SU-DHL-6 (cell line): ENCODE results near the gene MAMDC4.

Source experiments
- H2AFZ ChIP-seq: fragments of 200-600 bp; sonication (generic); 2 replicates; pipeline ENCODE4 v1.6.1; 2014; ENCODE audit warnings: low read depth, mild to moderate bottlenecking, moderate library complexity, mixed read lengths, antibody characterized with exemption, low read length; ENCODE audit not compliant: severe bottlenecking
- H3F3A ChIP-seq: fragments of 200-600 bp; shearing (Covaris generic); 2 replicates; pipeline ENCODE4 v1.6.0; 2016; ENCODE audit warnings: antibody characterized with exemption, mild to moderate bottlenecking; ENCODE audit not compliant: insufficient read depth
- H3K27ac ChIP-seq: fragments of 200-600 bp; sonication (generic); 2 replicates; pipeline ENCODE4 v1.5.1; 2016; ENCODE audit warnings: low read depth, mild to moderate bottlenecking, low read length, moderate library complexity, mixed read lengths
- H3K27me3 ChIP-seq: fragments of 200-600 bp; sonication (generic), shearing (Covaris generic); 2 replicates; pipeline ENCODE4 v1.6.0; 2014; ENCODE audit warnings: mild to moderate bottlenecking, low read length
- H3K36me3 ChIP-seq: fragments of 200-600 bp; sonication (generic); 2 replicates; pipeline ENCODE4 v1.6.1; 2014; ENCODE audit warnings: mild to moderate bottlenecking, low read length, mixed read lengths
- H3K4me2 ChIP-seq: fragments of 300-600, 200-600 bp; shearing (Covaris generic), sonication (generic); 2 replicates; pipeline ENCODE4 v1.6.0; 2014; ENCODE audit warnings: low read length, low read depth, mild to moderate bottlenecking; ENCODE audit not compliant: poor library complexity, severe bottlenecking
- H3K4me3 ChIP-seq: fragments of 200-600 bp; sonication (generic); 2 replicates; pipeline ENCODE4 v1.5.1; 2014; ENCODE audit warnings: antibody characterized with exemption, low read length, mild to moderate bottlenecking, mixed read lengths; ENCODE audit not compliant: insufficient read depth, poor library complexity, severe bottlenecking
- H3K79me2 ChIP-seq: fragments of 200-600 bp; sonication (generic); 2 replicates; pipeline ENCODE4 v1.6.1; 2014; ENCODE audit warnings: mild to moderate bottlenecking, low read length, moderate library complexity; ENCODE audit not compliant: insufficient read depth
- H3K9ac ChIP-seq: fragments of 200-600 bp; sonication (generic); 2 replicates; pipeline ENCODE4 v1.7.0; 2014; ENCODE audit warnings: mild to moderate bottlenecking, low read length
- H3K9me2 ChIP-seq: fragments of 200-600 bp; sonication (generic); replicated peaks from 2 replicates; pipeline ENCODE4 v1.6.1; 2014; ENCODE audit warnings: low read length; ENCODE audit not compliant: insufficient read depth
- H3K9me3 ChIP-seq: fragments of 200-600 bp; sonication (generic); 2 replicates; pipeline ENCODE4 v1.6.1; 2014; ENCODE audit warnings: low read length, mixed read lengths; ENCODE audit not compliant: insufficient read depth
- H4K20me1 ChIP-seq: fragments of 200-600 bp; sonication (generic); 2 replicates; pipeline ENCODE4 v1.6.1; 2014; ENCODE audit warnings: low read depth, mild to moderate bottlenecking, antibody characterized with exemption, low read length, moderate library complexity, mixed read lengths
- CTCF ChIP-seq: fragments of 200-600 bp; sonication (generic); IDR thresholded peaks from one replicate; pipeline ENCODE4 v1.5.1; 2017; ENCODE audit warnings: antibody characterized with exemption, mild to moderate bottlenecking, low read length, moderate library complexity; ENCODE audit not compliant: insufficient read depth, poor library complexity, severe bottlenecking
- EZH2phosphoT487 ChIP-seq: fragments of 200-600 bp; sonication (generic), shearing (Covaris generic); conservative IDR thresholded peaks from 2 replicates; pipeline ENCODE4 v1.6.1; 2018; ENCODE audit warnings: mild to moderate bottlenecking, antibody characterized with exemption, low read length, moderate library complexity, mixed read lengths

The MAMDC4 gene

GRCh38 chr9:136898483-136899100 lies 46.4 kb downstream of the MAMDC4 start:
- peaks cover 39% of the 10 kb centered on the region for H3K79me2 ChIP-seq
- no peaks in the 10 kb centered on the region for H3F3A ChIP-seq
- no peak for TF ChIP-seq CTCF
- no peak for TF ChIP-seq EZH2phosphoT487
- H4K20me1 ChIP-seq, result no peaks in the 10 kb centered on the region
- H3K9ac ChIP-seq, result no peak overlapping the region
- no peaks in the 10 kb centered on the region for H3K27me3 ChIP-seq
- H2AFZ ChIP-seq, result no peak overlapping the region
- no peak overlapping the region for H3K4me3 ChIP-seq
- H3K9me3 ChIP-seq, result no peaks in the 10 kb centered on the region
- H3K36me3 ChIP-seq, result no peaks in the 10 kb centered on the region; the same call in 1 of the 2 replicates
- no peaks in the 10 kb centered on the region for H3K9me2 ChIP-seq
- no peak overlapping the region for H3K27ac ChIP-seq
- no peak overlapping the region for H3K4me2 ChIP-seq

GRCh38 chr9:136899196-136899595 lies 47.0 kb downstream of the MAMDC4 start:
- Histone ChIP-seq H3K27me3 (no peaks in the 10 kb centered on the region), H3K9ac (no peak overlapping the region), H2AFZ (no peak overlapping the region), H3K9me2 (no peaks in the 10 kb centered on the region), H3K36me3 (no peaks in the 10 kb centered on the region; the same call in 1 of the 2 replicates), H3F3A (no peaks in the 10 kb centered on the region), H3K27ac (no peak overlapping the region), H3K9me3 (no peaks in the 10 kb centered on the region), H3K4me2 (no peak overlapping the region), H3K4me3 (no peak overlapping the region), H3K79me2 (peaks cover 35% of the 10 kb centered on the region), H4K20me1 (no peaks in the 10 kb centered on the region)
- TF ChIP-seq CTCF (no peak), EZH2phosphoT487 (no peak)

- Histone ChIP-seq H3K9me3 (no peaks in the 10 kb centered on the region), H3F3A (no peaks in the 10 kb centered on the region), H3K27me3 (no peaks in the 10 kb centered on the region), H3K36me3 (no peaks in the 10 kb centered on the region; the same call in 1 of the 2 replicates), H3K79me2 (peaks cover 21% of the 10 kb centered on the region), H2AFZ (no peak overlapping the region), H3K9me2 (no peaks in the 10 kb centered on the region), H3K27ac (no peak overlapping the region), H3K4me3 (no peak overlapping the region), H3K9ac (no peak overlapping the region), H3K4me2 (no peak overlapping the region), H4K20me1 (no peaks in the 10 kb centered on the region)
- TF ChIP-seq EZH2phosphoT487 (no peak), CTCF (no peak)
These were observed 48.4 kb downstream of the MAMDC4 start for GRCh38 chr9:136900556-136900955.
